Progenitor cell of endocrine pancreas (in vitro differentiated cells): Measurements from ENCODE around the gene HEXB. TPM values are rescaled to one million over a fixed set of nuclear protein-coding genes. Genes with fewer than 3 reads are reported as not detected.

Experiments
- DNase-seq: peaks from one replicate; pipeline ENCODE4 v3.0.0; 2021; ENCODE audit warnings: low spot score; ENCODE audit not compliant: unreplicated experiment
- H3K27ac Mint-ChIP-seq: 2 replicates; pipeline ENCODE4 v1.8.0; 2021; ENCODE audit warnings: mild to moderate bottlenecking, moderate library complexity, mixed read lengths
- H3K27me3 Mint-ChIP-seq: 2 replicates; pipeline ENCODE4 v1.8.0; 2021; ENCODE audit warnings: mixed read lengths
- H3K36me3 Mint-ChIP-seq: 2 replicates; pipeline ENCODE4 v1.8.0; 2022; ENCODE audit warnings: mixed read lengths; ENCODE audit not compliant: insufficient read depth
- H3K4me1 Mint-ChIP-seq: 2 replicates; pipeline ENCODE4 v1.8.0; 2021; ENCODE audit warnings: low read depth, mixed read lengths
- H3K4me3 Mint-ChIP-seq: 2 replicates; pipeline ENCODE4 v1.8.0; 2021; ENCODE audit warnings: low read depth, mild to moderate bottlenecking, moderate library complexity, mixed read lengths
- H3K9me3 Mint-ChIP-seq: 2 replicates; pipeline ENCODE4 v1.8.0; 2021; ENCODE audit warnings: low read depth, mixed read lengths
- total RNA-seq: library from RNA; stranded (reverse); gene quantifications from 2 replicates; pipeline ENCODE4 v1.2.1, GENCODE V29; 2021
- TF ChIP-seq, protein P1 (sequence below): fragments of 200-600 bp; sonication (generic); IDR thresholded peaks from one replicate; pipeline ENCODE4 v1.5.0; 2021; ENCODE audit warnings: antibody characterized with exemption, mild to moderate bottlenecking; ENCODE audit not compliant: unreplicated experiment

The HEXB gene
- total RNA-seq, 1 donor from 2014 or later: 59.9 TPM

GRCh38 chr5:74679966-74680365, 5.1 kb upstream of the HEXB start:
- Mint-ChIP-seq H3K4me3 (no peak overlapping the region), H3K36me3 (no peaks in the 10 kb centered on the region), H3K27ac (no peak overlapping the region), H3K4me1 (no peaks in the 10 kb centered on the region), H3K9me3 (no peaks in the 10 kb centered on the region), H3K27me3 (peaks cover 14% of the 10 kb centered on the region)
- no peak for DNase-seq
- TF ChIP-seq, protein P1, sequence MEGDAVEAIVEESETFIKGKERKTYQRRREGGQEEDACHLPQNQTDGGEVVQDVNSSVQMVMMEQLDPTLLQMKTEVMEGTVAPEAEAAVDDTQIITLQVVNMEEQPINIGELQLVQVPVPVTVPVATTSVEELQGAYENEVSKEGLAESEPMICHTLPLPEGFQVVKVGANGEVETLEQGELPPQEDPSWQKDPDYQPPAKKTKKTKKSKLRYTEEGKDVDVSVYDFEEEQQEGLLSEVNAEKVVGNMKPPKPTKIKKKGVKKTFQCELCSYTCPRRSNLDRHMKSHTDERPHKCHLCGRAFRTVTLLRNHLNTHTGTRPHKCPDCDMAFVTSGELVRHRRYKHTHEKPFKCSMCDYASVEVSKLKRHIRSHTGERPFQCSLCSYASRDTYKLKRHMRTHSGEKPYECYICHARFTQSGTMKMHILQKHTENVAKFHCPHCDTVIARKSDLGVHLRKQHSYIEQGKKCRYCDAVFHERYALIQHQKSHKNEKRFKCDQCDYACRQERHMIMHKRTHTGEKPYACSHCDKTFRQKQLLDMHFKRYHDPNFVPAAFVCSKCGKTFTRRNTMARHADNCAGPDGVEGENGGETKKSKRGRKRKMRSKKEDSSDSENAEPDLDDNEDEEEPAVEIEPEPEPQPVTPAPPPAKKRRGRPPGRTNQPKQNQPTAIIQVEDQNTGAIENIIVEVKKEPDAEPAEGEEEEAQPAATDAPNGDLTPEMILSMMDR: no peak

DNA sequence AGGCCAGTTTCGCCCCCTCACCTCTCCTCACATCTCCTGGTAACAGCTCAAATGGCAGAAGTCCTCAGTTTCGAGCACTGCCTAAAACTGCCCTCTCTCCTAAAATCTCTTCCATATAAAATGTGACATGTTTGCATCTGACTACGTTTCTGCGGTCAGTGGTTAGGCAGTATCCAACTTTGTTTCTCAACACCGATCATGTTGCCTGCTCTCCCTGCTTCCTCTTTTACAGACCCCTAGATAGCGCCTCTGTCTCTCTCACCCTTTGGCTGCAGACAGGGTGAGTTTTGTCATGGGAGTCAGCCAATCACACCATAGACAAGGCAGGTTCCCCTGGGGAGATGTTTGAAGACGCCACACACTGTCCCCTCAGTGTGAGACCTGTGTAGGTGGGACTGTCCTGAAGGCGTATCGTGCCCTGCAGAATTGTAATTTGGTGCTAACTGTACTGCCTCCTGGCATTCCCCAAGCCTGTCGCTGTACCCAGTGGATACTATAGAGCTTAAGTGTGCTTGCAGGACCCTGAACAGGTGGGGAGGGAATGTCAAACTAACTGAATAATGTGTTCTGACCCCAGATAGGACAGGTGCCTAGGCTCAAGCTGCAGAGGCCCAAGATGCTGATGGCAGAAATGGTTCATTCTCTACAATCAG, 1.1 kb downstream of the HEXB start:
- H3K27ac Mint-ChIP-seq: peak overlapping the region; percentile 3
- H3K27me3 Mint-ChIP-seq: peaks cover 14% of the 10 kb centered on the region
- no peak for DNase-seq
- peaks cover 5% of the 10 kb centered on the region for H3K36me3 Mint-ChIP-seq
- H3K9me3 Mint-ChIP-seq: no peaks in the 10 kb centered on the region
- H3K4me3 Mint-ChIP-seq: peak overlapping the region; percentile 67
- H3K4me1 Mint-ChIP-seq: peaks cover 12% of the 10 kb centered on the region
- TF ChIP-seq, protein P1: no peak

GRCh38 chr5:74686962-74687751, 2.1 kb downstream of the HEXB start:
- no peak for DNase-seq
- peaks cover 5% of the 10 kb centered on the region for H3K36me3 Mint-ChIP-seq
- TF ChIP-seq, protein P1: no peak
- no peak overlapping the region for H3K4me3 Mint-ChIP-seq
- no peaks in the 10 kb centered on the region for H3K9me3 Mint-ChIP-seq
- H3K27me3 Mint-ChIP-seq: peaks cover 9% of the 10 kb centered on the region
- H3K27ac Mint-ChIP-seq: no peak overlapping the region
- peaks cover 12% of the 10 kb centered on the region for H3K4me1 Mint-ChIP-seq

DNA sequence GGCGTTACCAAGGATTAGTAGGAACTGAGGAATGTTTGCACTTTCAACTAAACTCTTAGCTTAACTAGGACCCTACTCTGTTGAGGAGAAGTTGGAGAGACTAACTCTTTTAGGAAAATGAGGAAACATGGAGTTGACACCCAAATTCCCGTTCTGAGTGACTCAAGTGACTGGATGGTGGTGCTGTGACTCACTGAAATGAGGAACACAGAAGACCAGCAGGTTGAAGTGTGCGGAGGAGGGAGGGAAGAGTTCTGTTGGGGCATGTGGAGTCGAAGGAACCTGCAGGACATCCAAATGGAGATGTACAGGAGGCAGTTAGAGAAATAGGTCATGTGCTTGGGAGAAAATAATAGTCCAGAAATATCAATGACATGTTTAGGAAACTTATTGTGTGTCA, 8.2 kb downstream of the HEXB start:
- Mint-ChIP-seq H3K4me3 (no peak overlapping the region), H3K4me1 (no peaks in the 10 kb centered on the region), H3K27ac (no peak overlapping the region), H3K36me3 (peaks cover 7% of the 10 kb centered on the region), H3K9me3 (no peaks in the 10 kb centered on the region), H3K27me3 (no peaks in the 10 kb centered on the region)
- TF ChIP-seq, protein P1: no peak
- no peak for DNase-seq

DNA sequence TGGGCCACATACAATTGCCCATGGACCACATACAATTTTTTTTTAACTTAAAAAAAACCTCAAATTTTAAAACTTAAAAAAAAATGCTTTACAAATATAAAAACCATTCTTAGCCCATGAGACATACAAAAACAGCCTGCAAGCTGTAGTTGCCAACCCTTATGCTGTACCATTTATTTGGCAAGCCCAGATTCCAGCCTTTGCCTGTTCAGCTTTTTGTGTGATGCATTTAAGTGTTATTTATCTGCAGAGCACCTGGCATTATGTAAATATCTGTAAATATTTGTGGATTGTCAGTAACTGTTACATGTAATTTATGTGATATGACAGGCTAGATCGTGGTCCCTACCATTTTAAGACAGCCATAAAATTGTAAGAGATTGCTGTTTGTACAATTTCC, 32.6 kb downstream of the HEXB start:
- H3K4me1 Mint-ChIP-seq: no peaks in the 10 kb centered on the region
- peaks cover 11% of the 10 kb centered on the region for H3K36me3 Mint-ChIP-seq
- H3K9me3 Mint-ChIP-seq: no peaks in the 10 kb centered on the region
- no peak for DNase-seq
- TF ChIP-seq, protein P1: no peak
- H3K4me3 Mint-ChIP-seq: no peak overlapping the region
- H3K27ac Mint-ChIP-seq: no peak overlapping the region
- no peaks in the 10 kb centered on the region for H3K27me3 Mint-ChIP-seq
